HEK293 (cell line): ENCODE measurements around the gene RCC1.

Experiments
- FEZF1 ChIP-seq: fragments of 450-650 bp; formaldehyde crosslinking; IDR thresholded peaks from 2 replicates; pipeline ENCODE4 v1.5.1; 2016; ENCODE audit warnings: missing biosample characterization, missing genetic modification characterization
- GLIS2 ChIP-seq: fragments of 450-650 bp; formaldehyde crosslinking; IDR thresholded peaks from 2 replicates; pipeline ENCODE4 v1.5.1; 2016; ENCODE audit warnings: missing biosample characterization, missing genetic modification characterization
- KLF1 ChIP-seq: fragments of 450-650 bp; formaldehyde crosslinking; IDR thresholded peaks from 2 replicates; pipeline ENCODE4 v1.5.1; 2016; ENCODE audit warnings: missing biosample characterization, missing genetic modification characterization
- KLF10 ChIP-seq: fragments of 450-650 bp; IDR thresholded peaks from 2 replicates; pipeline ENCODE4 v1.5.1; 2018; ENCODE audit warnings: missing biosample characterization, mild to moderate bottlenecking, missing genetic modification characterization
- RBAK ChIP-seq: fragments of 450-650 bp; formaldehyde crosslinking; IDR thresholded peaks from 2 replicates; pipeline ENCODE4 v1.5.1; 2016; ENCODE audit warnings: missing biosample characterization, missing genetic modification characterization
- SETDB1 ChIP-seq: IDR thresholded peaks from one replicate; pipeline ENCODE4 v1.6.1; 2017; ENCODE audit warnings: mild to moderate bottlenecking, low read length, moderate library complexity, mixed read lengths; ENCODE audit not compliant: insufficient read length
- TRIM28 ChIP-seq: IDR thresholded peaks from 2 replicates; pipeline ENCODE4 v1.6.1; 2011; ENCODE audit warnings: low read length, control low read depth, borderline replicate concordance
- YY2 ChIP-seq: fragments of 450-650 bp; formaldehyde crosslinking; IDR thresholded peaks from 2 replicates; pipeline ENCODE4 v1.5.1; 2016; ENCODE audit warnings: missing biosample characterization, missing genetic modification characterization
- ZBTB8A ChIP-seq: fragments of 450-650 bp; formaldehyde crosslinking; IDR thresholded peaks from 2 replicates; pipeline ENCODE4 v1.5.1; 2016; ENCODE audit warnings: missing biosample characterization, missing genetic modification characterization
- ZNF140 ChIP-seq: fragments of 450-650 bp; formaldehyde crosslinking; IDR thresholded peaks from 2 replicates; pipeline ENCODE4 v1.5.1; 2016; ENCODE audit warnings: missing biosample characterization, missing genetic modification characterization
- ZNF214 ChIP-seq: fragments of 450-650 bp; formaldehyde crosslinking; IDR thresholded peaks from 2 replicates; pipeline ENCODE4 v1.5.1; 2017; ENCODE audit warnings: missing biosample characterization, mild to moderate bottlenecking, missing genetic modification characterization, borderline replicate concordance
- ZNF302 ChIP-seq: fragments of 450-650 bp; formaldehyde crosslinking; IDR thresholded peaks from 2 replicates; pipeline ENCODE4 v1.5.1; 2016; ENCODE audit warnings: missing biosample characterization, missing genetic modification characterization, low read depth
- ZNF311 ChIP-seq: fragments of 450-650 bp; formaldehyde crosslinking; IDR thresholded peaks from 2 replicates; pipeline ENCODE4 v1.5.1; 2017; ENCODE audit warnings: missing biosample characterization, missing genetic modification characterization, borderline replicate concordance
- ZNF335 ChIP-seq: fragments of 450-650 bp; formaldehyde crosslinking; conservative IDR thresholded peaks from 2 replicates; pipeline ENCODE4 v1.5.1; 2016; ENCODE audit warnings: missing biosample characterization, missing genetic modification characterization
- ZNF350 ChIP-seq: fragments of 450-650 bp; formaldehyde crosslinking; IDR thresholded peaks from 2 replicates; pipeline ENCODE4 v1.5.0; 2017; ENCODE audit warnings: missing biosample characterization, mild to moderate bottlenecking, missing genetic modification characterization
- ZNF366 ChIP-seq: fragments of 450-650 bp; formaldehyde crosslinking; conservative IDR thresholded peaks from 2 replicates; pipeline ENCODE4 v1.5.1; 2016; ENCODE audit warnings: missing biosample characterization, missing genetic modification characterization
- ZNF394 ChIP-seq: fragments of 450-650 bp; formaldehyde crosslinking; IDR thresholded peaks from 2 replicates; pipeline ENCODE4 v1.5.1; 2016; ENCODE audit warnings: missing biosample characterization, missing genetic modification characterization, mild to moderate bottlenecking, moderate library complexity, borderline replicate concordance
- ZNF404 ChIP-seq: fragments of 450-650 bp; formaldehyde crosslinking; IDR thresholded peaks from 2 replicates; pipeline ENCODE4 v1.5.1; 2017; ENCODE audit warnings: missing biosample characterization, missing genetic modification characterization
- ZNF423 ChIP-seq: fragments of 450-650 bp; formaldehyde crosslinking; IDR thresholded peaks from 2 replicates; pipeline ENCODE4 v1.5.1; 2016; ENCODE audit warnings: missing biosample characterization, missing genetic modification characterization
- ZNF514 ChIP-seq: fragments of 450-650 bp; formaldehyde crosslinking; IDR thresholded peaks from 2 replicates; pipeline ENCODE4 v1.5.1; 2016; ENCODE audit warnings: missing biosample characterization, missing genetic modification characterization
- ZNF544 ChIP-seq: fragments of 450-650 bp; formaldehyde crosslinking; IDR thresholded peaks from 2 replicates; pipeline ENCODE4 v1.5.0; 2017; ENCODE audit warnings: missing biosample characterization, missing genetic modification characterization
- ZNF610 ChIP-seq: fragments of 450-650 bp; formaldehyde crosslinking; IDR thresholded peaks from 2 replicates; pipeline ENCODE4 v1.5.1; 2016; ENCODE audit warnings: missing biosample characterization, missing genetic modification characterization, borderline replicate concordance
- ZNF621 ChIP-seq: fragments of 450-650 bp; formaldehyde crosslinking; IDR thresholded peaks from 2 replicates; pipeline ENCODE4 v1.5.1; 2017; ENCODE audit warnings: missing biosample characterization, missing genetic modification characterization
- ZNF624 ChIP-seq: fragments of 450-650 bp; formaldehyde crosslinking; IDR thresholded peaks from 2 replicates; pipeline ENCODE4 v1.5.1; 2017; ENCODE audit warnings: missing biosample characterization, missing genetic modification characterization
- ZNF654 ChIP-seq: fragments of 450-650 bp; formaldehyde crosslinking; IDR thresholded peaks from 2 replicates; pipeline ENCODE4 v1.5.1; 2016; ENCODE audit warnings: low read depth, missing biosample characterization, missing genetic modification characterization
- ZNF768 ChIP-seq: fragments of 450-650 bp; formaldehyde crosslinking; IDR thresholded peaks from 2 replicates; pipeline ENCODE4 v1.5.1; 2018; ENCODE audit warnings: missing biosample characterization, mild to moderate bottlenecking, missing genetic modification characterization
- TF ChIP-seq, protein P1 (sequence below): fragments of 450-650 bp; IDR thresholded peaks from 2 replicates; pipeline ENCODE4 v1.5.1; 2018; ENCODE audit warnings: missing biosample characterization, missing genetic modification characterization
- TF ChIP-seq, protein P2 (sequence below): fragments of 450-650 bp; formaldehyde crosslinking; IDR thresholded peaks from 2 replicates; pipeline ENCODE4 v1.5.1; 2017; ENCODE audit warnings: missing biosample characterization, missing genetic modification characterization
- TF ChIP-seq, protein P3 (sequence below): fragments of 450-650 bp; formaldehyde crosslinking; IDR thresholded peaks from 2 replicates; pipeline ENCODE4 v1.5.1; 2016; ENCODE audit warnings: missing biosample characterization, missing genetic modification characterization
- TF ChIP-seq, protein P4 (sequence below): fragments of 450-650 bp; formaldehyde crosslinking; IDR thresholded peaks from 2 replicates; pipeline ENCODE4 v1.5.1; 2016; ENCODE audit warnings: missing biosample characterization, missing genetic modification characterization
- TF ChIP-seq, protein P5 (sequence below): fragments of 450-650 bp; formaldehyde crosslinking; IDR thresholded peaks from 2 replicates; pipeline ENCODE4 v1.5.1; 2017; ENCODE audit warnings: missing biosample characterization, missing genetic modification characterization
- TF ChIP-seq, protein P6 (sequence below): fragments of 450-650 bp; formaldehyde crosslinking; IDR thresholded peaks from 2 replicates; pipeline ENCODE4 v1.5.1; 2016; ENCODE audit warnings: missing biosample characterization, missing genetic modification characterization

RCC1 gene

DNA sequence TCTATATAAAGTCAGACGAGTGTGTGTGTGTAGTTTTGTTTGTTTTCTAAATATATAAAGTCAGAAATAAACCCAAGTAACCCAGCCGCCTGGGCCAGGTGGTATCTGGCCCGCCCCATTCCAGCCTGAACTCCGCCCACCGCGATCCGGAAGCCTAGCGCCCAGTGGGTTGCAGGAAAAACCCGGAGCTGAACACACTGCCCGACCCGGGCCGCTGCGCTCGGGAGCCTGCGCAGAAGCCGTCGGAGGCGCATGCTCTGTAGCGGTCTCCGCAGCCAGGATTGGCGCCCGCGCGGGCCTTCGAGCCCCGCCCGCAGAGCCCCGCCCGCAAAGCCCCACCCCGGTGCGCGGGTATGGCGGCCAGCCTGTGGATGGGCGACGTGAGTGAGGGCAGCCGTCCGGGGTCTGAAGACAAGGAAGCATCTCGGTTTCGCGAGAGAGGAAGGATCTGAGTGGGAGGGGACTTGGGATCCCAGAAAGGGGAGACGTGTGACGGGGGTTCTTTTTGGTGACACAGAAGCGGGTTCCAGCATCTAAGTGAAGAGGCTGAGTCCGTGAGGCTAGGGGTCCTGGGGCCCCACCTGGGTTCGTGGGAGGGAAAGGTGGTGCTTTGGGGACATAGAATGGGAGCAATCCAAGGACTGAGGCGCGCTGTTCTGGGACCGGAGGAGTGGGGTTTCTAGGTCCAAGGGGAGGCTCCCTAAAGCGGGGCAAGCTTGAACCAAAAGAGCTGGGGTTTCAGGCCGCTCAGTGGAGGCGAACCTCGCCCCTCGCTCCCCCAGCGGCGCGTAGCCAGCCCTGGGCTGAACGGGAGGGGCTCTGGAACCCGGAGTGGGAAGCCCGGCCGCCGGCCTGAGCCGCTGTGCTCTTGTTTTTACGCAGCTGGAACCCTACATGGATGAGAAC is 47.2 kb downstream of the RCC1 start, which contains the start of gene TRNAU1AP (continued):
- TF ChIP-seq ZNF404 (tag by site-specific recombination) (no peak), ZNF768 (tag by site-specific recombination) (no peak), ZNF214 (tag by site-specific recombination) (no peak), ZNF350 (tag by site-specific recombination) (no peak), ZNF624 (0 out of 2 replicates have a peak, but pooled peaks have one; percentile 42), YY2 (tag by site-specific recombination) (peak; percentile 88), RBAK (tag by site-specific recombination) (no peak), ZNF394 (tag by site-specific recombination) (peak; percentile 63; the same call in 1 of the 2 replicates), TRIM28 (no peak), ZBTB8A (tag by site-specific recombination) (peak; percentile 97), ZNF140 (tag by site-specific recombination) (no peak), GLIS2 (tag by site-specific recombination) (peak; percentile 95), KLF10 (tag by site-specific recombination) (peak; percentile 67; the same call in 1 of the 2 replicates), ZNF311 (tag by site-specific recombination) (no peak), SETDB1 (no peak), ZNF610 (tag by site-specific recombination) (no peak; the same call in 1 of the 2 replicates), ZNF621 (tag by site-specific recombination) (no peak), ZNF654 (no peak), ZNF514 (tag by site-specific recombination) (no peak), ZNF423 (tag by site-specific recombination) (no peak), ZNF335 (tag by site-specific recombination) (peak; percentile 81), ZNF366 (tag by site-specific recombination) (no peak), ZNF302 (tag by site-specific recombination) (no peak), ZNF544 (tag by site-specific recombination) (no peak), KLF1 (tag by site-specific recombination) (peak; percentile 86), FEZF1 (tag by site-specific recombination) (no peak)
- TF ChIP-seq, protein P1, sequence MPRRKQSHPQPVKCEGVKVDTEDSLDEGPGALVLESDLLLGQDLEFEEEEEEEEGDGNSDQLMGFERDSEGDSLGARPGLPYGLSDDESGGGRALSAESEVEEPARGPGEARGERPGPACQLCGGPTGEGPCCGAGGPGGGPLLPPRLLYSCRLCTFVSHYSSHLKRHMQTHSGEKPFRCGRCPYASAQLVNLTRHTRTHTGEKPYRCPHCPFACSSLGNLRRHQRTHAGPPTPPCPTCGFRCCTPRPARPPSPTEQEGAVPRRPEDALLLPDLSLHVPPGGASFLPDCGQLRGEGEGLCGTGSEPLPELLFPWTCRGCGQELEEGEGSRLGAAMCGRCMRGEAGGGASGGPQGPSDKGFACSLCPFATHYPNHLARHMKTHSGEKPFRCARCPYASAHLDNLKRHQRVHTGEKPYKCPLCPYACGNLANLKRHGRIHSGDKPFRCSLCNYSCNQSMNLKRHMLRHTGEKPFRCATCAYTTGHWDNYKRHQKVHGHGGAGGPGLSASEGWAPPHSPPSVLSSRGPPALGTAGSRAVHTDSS (tag by site-specific recombination), result no peak
- TF ChIP-seq, protein P2, sequence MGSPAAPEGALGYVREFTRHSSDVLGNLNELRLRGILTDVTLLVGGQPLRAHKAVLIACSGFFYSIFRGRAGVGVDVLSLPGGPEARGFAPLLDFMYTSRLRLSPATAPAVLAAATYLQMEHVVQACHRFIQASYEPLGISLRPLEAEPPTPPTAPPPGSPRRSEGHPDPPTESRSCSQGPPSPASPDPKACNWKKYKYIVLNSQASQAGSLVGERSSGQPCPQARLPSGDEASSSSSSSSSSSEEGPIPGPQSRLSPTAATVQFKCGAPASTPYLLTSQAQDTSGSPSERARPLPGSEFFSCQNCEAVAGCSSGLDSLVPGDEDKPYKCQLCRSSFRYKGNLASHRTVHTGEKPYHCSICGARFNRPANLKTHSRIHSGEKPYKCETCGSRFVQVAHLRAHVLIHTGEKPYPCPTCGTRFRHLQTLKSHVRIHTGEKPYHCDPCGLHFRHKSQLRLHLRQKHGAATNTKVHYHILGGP (tag by site-specific recombination), result no peak
- TF ChIP-seq, protein P3, sequence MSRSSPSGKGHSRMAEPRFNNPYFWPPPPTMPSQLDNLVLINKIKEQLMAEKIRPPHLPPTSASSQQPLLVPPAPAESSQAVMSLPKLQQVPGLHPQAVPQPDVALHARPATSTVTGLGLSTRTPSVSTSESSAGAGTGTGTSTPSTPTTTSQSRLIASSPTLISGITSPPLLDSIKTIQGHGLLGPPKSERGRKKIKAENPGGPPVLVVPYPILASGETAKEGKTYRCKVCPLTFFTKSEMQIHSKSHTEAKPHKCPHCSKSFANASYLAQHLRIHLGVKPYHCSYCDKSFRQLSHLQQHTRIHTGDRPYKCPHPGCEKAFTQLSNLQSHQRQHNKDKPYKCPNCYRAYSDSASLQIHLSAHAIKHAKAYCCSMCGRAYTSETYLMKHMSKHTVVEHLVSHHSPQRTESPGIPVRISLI, result no peak
- TF ChIP-seq, protein P4, sequence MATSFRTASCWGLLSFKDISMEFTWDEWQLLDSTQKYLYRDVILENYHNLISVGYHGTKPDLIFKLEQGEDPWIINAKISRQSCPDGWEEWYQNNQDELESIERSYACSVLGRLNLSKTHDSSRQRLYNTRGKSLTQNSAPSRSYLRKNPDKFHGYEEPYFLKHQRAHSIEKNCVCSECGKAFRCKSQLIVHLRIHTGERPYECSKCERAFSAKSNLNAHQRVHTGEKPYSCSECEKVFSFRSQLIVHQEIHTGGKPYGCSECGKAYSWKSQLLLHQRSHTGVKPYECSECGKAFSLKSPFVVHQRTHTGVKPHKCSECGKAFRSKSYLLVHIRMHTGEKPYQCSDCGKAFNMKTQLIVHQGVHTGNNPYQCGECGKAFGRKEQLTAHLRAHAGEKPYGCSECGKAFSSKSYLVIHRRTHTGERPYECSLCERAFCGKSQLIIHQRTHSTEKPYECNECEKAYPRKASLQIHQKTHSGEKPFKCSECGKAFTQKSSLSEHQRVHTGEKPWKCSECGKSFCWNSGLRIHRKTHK (tag by site-specific recombination), result no peak
- TF ChIP-seq, protein P5, sequence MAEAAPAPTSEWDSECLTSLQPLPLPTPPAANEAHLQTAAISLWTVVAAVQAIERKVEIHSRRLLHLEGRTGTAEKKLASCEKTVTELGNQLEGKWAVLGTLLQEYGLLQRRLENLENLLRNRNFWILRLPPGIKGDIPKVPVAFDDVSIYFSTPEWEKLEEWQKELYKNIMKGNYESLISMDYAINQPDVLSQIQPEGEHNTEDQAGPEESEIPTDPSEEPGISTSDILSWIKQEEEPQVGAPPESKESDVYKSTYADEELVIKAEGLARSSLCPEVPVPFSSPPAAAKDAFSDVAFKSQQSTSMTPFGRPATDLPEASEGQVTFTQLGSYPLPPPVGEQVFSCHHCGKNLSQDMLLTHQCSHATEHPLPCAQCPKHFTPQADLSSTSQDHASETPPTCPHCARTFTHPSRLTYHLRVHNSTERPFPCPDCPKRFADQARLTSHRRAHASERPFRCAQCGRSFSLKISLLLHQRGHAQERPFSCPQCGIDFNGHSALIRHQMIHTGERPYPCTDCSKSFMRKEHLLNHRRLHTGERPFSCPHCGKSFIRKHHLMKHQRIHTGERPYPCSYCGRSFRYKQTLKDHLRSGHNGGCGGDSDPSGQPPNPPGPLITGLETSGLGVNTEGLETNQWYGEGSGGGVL, result peak; percentile 72
- TF ChIP-seq, protein P6, sequence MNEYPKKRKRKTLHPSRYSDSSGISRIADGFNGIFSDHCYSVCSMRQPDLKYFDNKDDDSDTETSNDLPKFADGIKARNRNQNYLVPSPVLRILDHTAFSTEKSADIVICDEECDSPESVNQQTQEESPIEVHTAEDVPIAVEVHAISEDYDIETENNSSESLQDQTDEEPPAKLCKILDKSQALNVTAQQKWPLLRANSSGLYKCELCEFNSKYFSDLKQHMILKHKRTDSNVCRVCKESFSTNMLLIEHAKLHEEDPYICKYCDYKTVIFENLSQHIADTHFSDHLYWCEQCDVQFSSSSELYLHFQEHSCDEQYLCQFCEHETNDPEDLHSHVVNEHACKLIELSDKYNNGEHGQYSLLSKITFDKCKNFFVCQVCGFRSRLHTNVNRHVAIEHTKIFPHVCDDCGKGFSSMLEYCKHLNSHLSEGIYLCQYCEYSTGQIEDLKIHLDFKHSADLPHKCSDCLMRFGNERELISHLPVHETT (tag by site-specific recombination), result no peak; the same call in none of the 2 replicates
